ENCODE data around the gene GPN2. TPM values are rescaled to one million over a fixed set of nuclear protein-coding genes. Genes with fewer than 3 reads are reported as not detected.

GPN2 gene
- 10 to 100 TPM; 25.9 to 26.9 TPM for total RNA-seq

GRCh38 chr1:26889551-26890466, at the start of gene GPN2:
Gene GPN2, minus strand, starts transcription at chr1:26890283. Its CDS starts 187 bp downstream, at chr1:26890096.
- ChIA-PET POLR2A (interaction anchor here (0.6 to 1.4 kb wide), 4 partner anchors 11 to 25 kb away, joined by 3 to 5 read pairs (median 5); partner anchors contain the start of gene GPATCH3), CTCF (interaction anchor here (0.7 to 1.6 kb wide), 13 partner anchors 9 to 288 kb away, joined by 3 to 11 read pairs (median 3); partner anchors contain the start of gene GPATCH3)
- H3K27me3 Mint-ChIP-seq, result no peaks in the 10 kb centered on the region
- H3K4me1 Mint-ChIP-seq, result peaks cover 34% of the 10 kb centered on the region
- peaks cover 60% of the 10 kb centered on the region for H3K36me3 Mint-ChIP-seq (ENCODE audit: low read depth)
- H3K9me3 Mint-ChIP-seq, result no peaks in the 10 kb centered on the region
- peak within 1 kb of the TSS; percentile 94 for H3K4me3 Mint-ChIP-seq
- peak within 1 kb of the TSS; percentile 95 for H3K27ac Mint-ChIP-seq
- DNase-seq, result peak; percentile 85

GRCh38 chr1:26938659-26939025, 48.6 kb upstream of the GPN2 start:
- no peak for DNase-seq
- CTCF ChIA-PET, result interaction anchor here (1.3 kb wide), 1 partner anchor 9 kb away, joined by 3 read pairs; no protein-coding TSS in a partner anchor
- no peak overlapping the region for H3K27ac Mint-ChIP-seq
- no peaks in the 10 kb centered on the region for H3K9me3 Mint-ChIP-seq
- peaks cover 29% of the 10 kb centered on the region for H3K36me3 Mint-ChIP-seq (ENCODE audit: low read depth)
- peaks cover 3% of the 10 kb centered on the region for H3K4me1 Mint-ChIP-seq
- no peaks in the 10 kb centered on the region for H3K27me3 Mint-ChIP-seq
- POLR2A ChIA-PET, result no interaction called here
- no peak overlapping the region for H3K4me3 Mint-ChIP-seq

- Mint-ChIP-seq H3K27me3 (no peaks in the 10 kb centered on the region), H3K4me3 (no peak overlapping the region), H3K36me3 (ENCODE audit: low read depth) (peaks cover 27% of the 10 kb centered on the region), H3K27ac (no peak overlapping the region), H3K9me3 (no peaks in the 10 kb centered on the region), H3K4me1 (peaks cover 3% of the 10 kb centered on the region)
- ChIA-PET POLR2A (no interaction called here), CTCF (interaction anchor here (0.6 to 1.3 kb wide), 3 partner anchors 9 to 308 kb away, joined by 3 to 4 read pairs (median 3); no protein-coding TSS in a partner anchor)
- no peak for DNase-seq
Observed at GRCh38 chr1:26938004-26938658, 48.0 kb upstream of the GPN2 start.

GRCh38 chr1:26936823-26937222, 46.7 kb upstream of the GPN2 start:
- H3K36me3 Mint-ChIP-seq (ENCODE audit: low read depth), result peaks cover 19% of the 10 kb centered on the region
- no peak for DNase-seq
- no peaks in the 10 kb centered on the region for H3K9me3 Mint-ChIP-seq
- ChIA-PET POLR2A (no interaction called here), CTCF (no interaction called here)
- no peak overlapping the region for H3K4me3 Mint-ChIP-seq
- H3K4me1 Mint-ChIP-seq, result peaks cover 3% of the 10 kb centered on the region
- no peak overlapping the region for H3K27ac Mint-ChIP-seq
- no peaks in the 10 kb centered on the region for H3K27me3 Mint-ChIP-seq

DNA sequence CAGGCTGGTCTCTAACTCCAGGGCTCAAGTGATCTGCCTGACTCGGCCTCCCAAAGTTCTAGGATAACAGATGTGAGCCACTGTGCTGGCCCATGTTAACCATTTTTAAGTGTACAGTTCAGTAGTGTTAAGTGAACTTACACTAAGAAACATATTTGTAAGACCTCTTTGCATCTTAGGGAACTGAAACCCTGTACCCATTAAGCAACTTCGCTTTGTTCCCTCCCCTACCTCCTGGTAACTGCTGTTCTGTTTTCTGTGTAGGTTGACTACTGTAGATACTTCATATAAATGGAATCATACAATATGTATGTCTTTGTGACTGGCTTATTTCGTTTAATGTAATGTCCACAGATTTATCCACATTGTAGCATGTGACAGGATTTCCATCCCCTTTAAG, 42.4 kb upstream of the GPN2 start:
- no peaks in the 10 kb centered on the region for H3K9me3 Mint-ChIP-seq
- no peaks in the 10 kb centered on the region for H3K4me1 Mint-ChIP-seq
- CTCF ChIA-PET, result no interaction called here
- H3K27ac Mint-ChIP-seq, result no peak overlapping the region
- no peak for DNase-seq
- H3K4me3 Mint-ChIP-seq, result no peak overlapping the region
- no peaks in the 10 kb centered on the region for H3K27me3 Mint-ChIP-seq
- POLR2A ChIA-PET, result no interaction called here
- H3K36me3 Mint-ChIP-seq (ENCODE audit: low read depth), result peaks cover 35% of the 10 kb centered on the region

DNA sequence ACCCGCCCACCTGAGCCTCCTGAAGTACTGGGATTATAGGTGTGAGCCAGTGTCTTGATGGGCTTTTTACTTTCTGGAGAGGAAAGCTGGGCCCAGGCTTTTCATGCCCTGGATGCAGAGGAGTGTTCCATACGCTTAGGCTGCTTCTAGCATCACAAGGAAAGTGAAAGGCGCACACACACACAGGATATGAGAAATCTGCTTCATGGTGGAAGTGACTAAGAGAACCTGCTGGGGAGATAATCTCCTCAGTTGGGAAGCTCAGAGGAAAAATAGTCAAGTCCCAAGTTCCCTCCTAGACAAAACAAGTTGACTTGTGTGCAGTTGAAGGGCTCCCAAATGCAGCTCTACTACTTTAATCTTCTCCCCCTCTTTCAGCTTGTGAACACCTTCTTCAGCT, 33.6 kb upstream of the GPN2 start:
- H3K36me3 Mint-ChIP-seq (ENCODE audit: low read depth), result peaks cover 28% of the 10 kb centered on the region
- no peak overlapping the region for H3K27ac Mint-ChIP-seq
- no peak for DNase-seq
- H3K4me3 Mint-ChIP-seq, result peak overlapping the region; percentile 93
- ChIA-PET POLR2A (no interaction called here), CTCF (interaction anchor here (0.6 kb wide), 2 partner anchors 34 to 657 kb away, joined by 3 to 4 read pairs; partner anchors contain the start of gene GPN2)
- H3K9me3 Mint-ChIP-seq, result no peaks in the 10 kb centered on the region
- H3K4me1 Mint-ChIP-seq, result peaks cover 41% of the 10 kb centered on the region
- H3K27me3 Mint-ChIP-seq, result no peaks in the 10 kb centered on the region

DNA sequence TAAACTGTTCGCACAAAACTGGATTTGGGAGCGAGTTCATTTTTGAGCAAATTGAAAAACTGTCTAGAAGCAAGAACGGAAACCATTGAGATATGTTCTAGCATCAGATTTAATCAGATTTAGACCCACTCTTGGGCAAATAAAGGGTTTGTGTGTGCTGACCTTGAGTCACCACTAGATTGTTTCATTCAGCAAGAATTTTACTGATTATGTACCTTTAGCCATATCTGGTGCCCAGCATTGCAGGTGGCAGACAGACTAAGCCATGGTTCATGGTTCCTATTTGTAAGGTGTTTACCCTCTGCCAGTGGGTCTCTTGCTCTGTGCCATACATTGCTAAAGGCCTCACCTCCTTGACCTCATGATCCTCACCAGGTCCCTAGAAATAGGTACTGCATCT, 32.8 kb upstream of the GPN2 start:
- POLR2A ChIA-PET, result no interaction called here
- H3K4me3 Mint-ChIP-seq, result peak overlapping the region; percentile 93
- H3K36me3 Mint-ChIP-seq (ENCODE audit: low read depth), result peaks cover 20% of the 10 kb centered on the region
- DNase-seq, result no peak
- H3K4me1 Mint-ChIP-seq, result peaks cover 41% of the 10 kb centered on the region
- H3K9me3 Mint-ChIP-seq, result no peaks in the 10 kb centered on the region
- CTCF ChIA-PET, result no interaction called here
- peak overlapping the region; percentile 50 for H3K27ac Mint-ChIP-seq
- H3K27me3 Mint-ChIP-seq, result no peaks in the 10 kb centered on the region

GRCh38 chr1:26922431-26922729, 32.3 kb upstream of the GPN2 start:
- ChIA-PET POLR2A (no interaction called here), CTCF (no interaction called here)
- H3K27me3 Mint-ChIP-seq, result no peaks in the 10 kb centered on the region
- H3K36me3 Mint-ChIP-seq (ENCODE audit: low read depth), result peaks cover 17% of the 10 kb centered on the region
- H3K9me3 Mint-ChIP-seq, result no peaks in the 10 kb centered on the region
- peak overlapping the region; percentile 93 for H3K4me3 Mint-ChIP-seq
- DNase-seq, result no peak
- H3K4me1 Mint-ChIP-seq, result peaks cover 41% of the 10 kb centered on the region
- peak overlapping the region; percentile 93 for H3K27ac Mint-ChIP-seq

DNA sequence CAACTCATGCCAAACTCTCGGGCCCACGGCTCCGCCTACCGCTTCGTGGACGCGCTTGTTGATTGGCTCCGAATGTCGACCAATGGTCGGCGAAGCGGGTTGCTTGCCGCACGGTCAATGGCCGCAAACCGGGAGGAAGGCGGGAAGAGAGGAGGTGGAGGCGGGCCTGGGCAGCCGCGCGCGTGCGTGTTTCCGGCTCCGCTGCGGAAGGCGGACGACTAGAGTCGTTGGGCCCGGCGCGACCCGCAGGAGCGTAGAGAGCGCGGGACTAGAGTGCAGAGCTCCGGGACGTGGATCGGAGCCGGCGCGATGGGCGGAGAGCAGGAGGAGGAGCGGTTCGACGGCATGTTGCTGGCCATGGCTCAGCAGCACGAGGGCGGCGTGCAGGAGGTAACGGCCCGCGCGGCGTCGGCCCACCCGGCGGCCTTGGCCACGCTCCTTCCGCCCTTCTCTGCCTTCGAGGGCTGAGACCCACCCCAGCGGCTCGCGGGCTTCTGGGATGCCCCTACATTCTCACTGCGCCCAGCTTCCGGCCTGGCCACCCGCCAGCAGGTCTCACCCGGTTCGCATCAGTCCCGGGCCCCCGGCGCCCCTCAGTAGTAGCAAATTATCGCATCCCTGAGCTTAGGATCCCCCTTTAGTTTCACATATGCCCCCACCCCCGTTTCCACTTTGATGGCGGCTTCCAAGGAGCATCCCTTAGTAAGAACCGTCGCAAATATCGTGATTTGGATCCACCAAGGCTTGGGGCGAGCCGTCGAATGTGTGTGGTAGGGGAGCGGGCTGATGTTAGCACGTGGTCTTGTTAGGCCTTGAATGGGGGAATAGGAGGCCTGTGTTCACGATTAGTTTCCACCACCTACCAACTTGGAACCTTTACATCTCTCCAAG, 31.7 kb upstream of the GPN2 start, which contains the start of gene NUDC:
TSS of gene NUDC (plus strand) at position 204 of the 891 bp plus-strand sequence. CDS start at position 310, 106 bp downstream.
- Mint-ChIP-seq H3K4me1 (peaks cover 38% of the 10 kb centered on the region), H3K27me3 (no peaks in the 10 kb centered on the region), H3K9me3 (no peaks in the 10 kb centered on the region), H3K36me3 (ENCODE audit: low read depth) (peaks cover 13% of the 10 kb centered on the region), H3K4me3 (peak within 1 kb of the TSS; percentile 93), H3K27ac (peak within 1 kb of the TSS; percentile 93)
- POLR2A ChIA-PET, result no interaction called here
- DNase-seq, result peak; percentile 98
- CTCF ChIA-PET, result interaction anchor here (0.5 to 1.2 kb wide), 3 partner anchors 19 to 233 kb away, joined by 3 to 4 read pairs (median 4); partner anchors contain the start of gene SLC9A1

DNA sequence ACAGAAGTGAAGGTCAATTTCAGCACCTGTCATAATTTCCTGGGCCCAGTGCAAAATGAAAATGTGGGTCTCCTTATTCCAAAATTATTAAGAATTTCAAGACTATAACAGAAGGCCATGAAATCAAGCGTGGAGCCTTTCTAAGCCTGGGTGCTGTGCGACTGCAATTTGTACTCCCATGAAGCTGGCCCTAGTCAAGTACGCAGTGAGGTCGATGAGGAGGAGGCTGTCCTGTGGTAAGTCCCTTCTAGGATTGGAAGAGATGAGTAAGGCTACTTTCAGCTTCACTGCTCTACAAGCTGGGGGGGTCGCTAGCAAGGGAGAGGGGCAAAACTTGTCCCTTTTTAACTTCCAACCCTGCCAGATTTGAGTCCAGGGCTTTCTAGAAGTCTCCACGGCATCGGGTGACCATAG, 31.1 kb upstream of the GPN2 start:
- Mint-ChIP-seq H3K36me3 (ENCODE audit: low read depth) (peaks cover 9% of the 10 kb centered on the region), H3K27me3 (no peaks in the 10 kb centered on the region), H3K4me3 (peak overlapping the region; percentile 93), H3K9me3 (no peaks in the 10 kb centered on the region), H3K27ac (peak overlapping the region; percentile 93), H3K4me1 (peaks cover 36% of the 10 kb centered on the region)
- ChIA-PET POLR2A (interaction anchor here (0.7 kb wide), 1 partner anchor 214 kb away, joined by 3 read pairs; no protein-coding TSS in a partner anchor), CTCF (interaction anchor here (0.5 to 1.2 kb wide), 3 partner anchors 19 to 234 kb away, joined by 3 to 4 read pairs (median 4); partner anchors contain the start of gene SLC9A1)
- DNase-seq, result no peak

DNA sequence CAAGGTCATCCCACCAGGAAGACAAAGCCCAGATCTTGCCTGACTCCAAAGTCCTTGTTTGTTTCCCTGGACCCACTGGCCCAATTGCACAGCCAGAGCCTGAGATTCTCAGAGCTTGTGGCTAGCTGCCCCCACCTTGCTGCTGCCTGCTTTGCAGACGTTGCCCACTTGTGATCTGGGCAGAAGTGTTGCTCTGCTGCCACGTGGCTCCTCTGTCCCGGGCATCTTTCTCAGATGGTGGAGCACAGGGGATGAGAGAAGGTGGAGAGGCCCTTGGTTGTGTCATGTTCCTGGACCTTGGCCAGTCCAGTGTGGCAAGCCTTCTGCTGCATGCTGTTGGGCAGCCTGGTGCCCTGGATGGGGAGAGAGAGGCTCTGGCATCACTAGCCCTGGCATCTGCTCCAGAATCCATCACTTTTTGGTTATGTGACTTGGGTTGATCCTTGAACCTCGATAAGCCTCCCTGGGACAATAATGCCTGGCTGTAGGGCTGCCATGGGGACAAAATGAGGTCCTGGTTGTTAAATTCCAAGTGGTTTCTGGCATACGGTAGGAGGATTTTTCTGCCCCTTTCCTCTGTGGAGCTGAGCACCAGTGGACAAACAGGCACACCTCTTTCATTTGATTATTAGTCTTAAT, 25.2 kb upstream of the GPN2 start:
- H3K4me1 Mint-ChIP-seq, result peaks cover 3% of the 10 kb centered on the region
- H3K27ac Mint-ChIP-seq, result no peak overlapping the region
- ChIA-PET POLR2A (no interaction called here), CTCF (interaction anchor here (0.8 kb wide), 1 partner anchor 57 kb away, joined by 3 read pairs; no protein-coding TSS in a partner anchor)
- no peaks in the 10 kb centered on the region for H3K27me3 Mint-ChIP-seq
- H3K9me3 Mint-ChIP-seq, result no peaks in the 10 kb centered on the region
- H3K36me3 Mint-ChIP-seq (ENCODE audit: low read depth), result no peaks in the 10 kb centered on the region
- no peak overlapping the region for H3K4me3 Mint-ChIP-seq
- DNase-seq, result no peak

Measured in activated CD4-positive, alpha-beta T cell treated with anti-CD3 and anti-CD28 coated beads, Interleukin-2, amount 10 ng/mL, durations not matched to agents 7 days and 5 days (primary cell).